HG02938 (cell line): Measurements from ENCODE around the gene RAPGEF1.
"Not testable (repeated sequence)": the region's sequence is repeated elsewhere in the genome, so short reads cannot be mapped to it uniquely, and the experiment has no call there.

Experiments
- ATAC-seq: cut with Tn5 transposase; IDR thresholded peaks from one replicate; pipeline ENCODE4 v1.9.1; 2021; ENCODE audit warnings: mild to moderate bottlenecking, moderate library complexity; ENCODE audit not compliant: unreplicated experiment

Gene RAPGEF1

DNA sequence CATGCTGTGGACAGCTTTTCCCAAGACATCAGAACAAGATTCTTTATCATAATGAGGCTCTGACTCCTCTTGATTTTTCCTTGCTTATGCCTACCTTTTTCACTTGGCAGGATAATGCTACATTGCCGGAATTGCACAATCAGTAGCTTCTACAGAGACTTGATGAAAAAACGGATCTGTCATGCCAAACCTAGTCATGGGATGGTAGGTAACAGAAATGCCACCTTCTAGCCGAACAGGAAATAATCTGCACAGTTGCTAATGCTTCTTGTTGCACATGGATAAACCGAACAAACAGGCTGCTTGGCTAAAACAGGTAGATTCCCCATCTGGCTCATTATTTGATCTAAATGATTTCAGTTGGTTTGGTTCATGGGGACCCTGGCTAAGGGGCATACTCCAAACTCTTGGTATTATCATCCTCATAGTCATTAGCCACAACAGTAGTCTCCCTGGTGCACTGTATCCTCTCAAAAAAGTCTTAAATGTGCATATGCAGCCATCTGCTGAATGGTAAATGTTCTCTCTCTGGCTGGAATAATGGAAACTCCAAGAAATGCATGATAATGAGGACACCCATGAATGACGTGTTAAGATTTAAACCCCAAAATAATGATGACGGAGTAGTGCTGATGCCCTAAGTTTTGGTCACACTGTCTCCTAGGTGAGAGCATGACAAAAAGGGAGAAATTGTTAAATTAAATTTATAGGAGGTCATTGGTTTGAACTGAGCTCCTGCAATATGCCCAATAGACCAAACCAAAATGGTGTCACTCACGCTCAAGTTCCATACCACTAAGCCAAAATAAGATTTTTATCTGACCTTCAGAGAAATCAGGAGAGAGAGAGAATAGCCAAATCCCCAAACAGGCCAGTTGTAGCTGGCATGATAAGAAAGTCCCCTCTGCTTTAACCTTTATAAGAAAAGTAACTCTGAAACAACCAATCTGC is 47.0 kb downstream of the RAPGEF1 start:
- no peak for ATAC-seq

- no peak for ATAC-seq
These were observed 47.8 kb downstream of the RAPGEF1 start for GRCh38 chr9:131691969-131692611.

- no peak for ATAC-seq
These were observed 48.8 kb downstream of the RAPGEF1 start for GRCh38 chr9:131690941-131691573.

- ATAC-seq: no peak
These were observed 49.4 kb downstream of the RAPGEF1 start for GRCh38 chr9:131690462-131690861.

- no peak for ATAC-seq
These were observed 51.5 kb downstream of the RAPGEF1 start for GRCh38 chr9:131688377-131688776.

- ATAC-seq: no peak
These were observed 53.8 kb downstream of the RAPGEF1 start for GRCh38 chr9:131685753-131686706.

GRCh38 chr9:131683094-131683493 is 56.8 kb downstream of the RAPGEF1 start:
- ATAC-seq: not testable (repeated sequence)

GRCh38 chr9:131682261-131682660 is 57.6 kb downstream of the RAPGEF1 start:
- ATAC-seq: no peak

DNA sequence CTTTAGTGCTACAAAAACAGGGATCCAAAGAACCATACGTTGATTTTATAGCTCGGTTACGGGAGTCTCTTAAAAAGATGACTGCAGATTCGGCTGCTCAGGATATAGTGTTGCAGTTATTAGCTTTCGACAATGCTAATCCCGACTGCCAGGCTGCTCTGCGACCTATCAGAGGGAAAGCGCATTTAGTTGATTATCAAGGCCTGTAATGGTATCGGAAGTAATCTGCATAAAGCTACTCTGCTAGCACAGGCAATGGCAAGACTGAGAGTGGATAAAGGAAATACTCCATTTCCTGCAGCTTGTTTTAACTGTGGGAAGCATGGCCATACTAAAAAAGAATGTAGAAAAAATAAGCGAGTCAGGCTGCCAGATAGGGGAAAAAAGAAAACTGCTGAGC is 58.0 kb downstream of the RAPGEF1 start:
- ATAC-seq: not testable (repeated sequence)

DNA sequence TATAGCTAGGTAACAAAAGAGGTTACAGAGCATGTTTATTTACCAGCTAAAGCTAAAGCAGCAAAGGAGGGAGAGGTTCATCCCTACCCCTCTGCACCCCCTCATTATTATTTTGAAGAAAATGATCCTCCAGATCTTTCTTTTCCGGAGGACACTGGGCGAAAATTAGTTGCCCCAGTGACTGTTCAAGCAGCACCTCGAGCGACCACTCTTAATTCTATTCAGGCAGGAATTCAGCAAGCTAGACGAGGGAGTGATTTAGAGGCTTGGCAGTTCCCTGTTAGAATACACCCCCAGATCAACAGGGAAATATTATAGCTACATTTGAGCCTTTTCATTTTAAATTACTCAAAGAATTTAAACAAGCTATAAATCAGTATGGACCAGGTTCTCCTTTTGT is 58.8 kb downstream of the RAPGEF1 start:
- not testable (repeated sequence) for ATAC-seq

GRCh38 chr9:131679261-131680020 is 60.4 kb downstream of the RAPGEF1 start:
- ATAC-seq: no peak

DNA sequence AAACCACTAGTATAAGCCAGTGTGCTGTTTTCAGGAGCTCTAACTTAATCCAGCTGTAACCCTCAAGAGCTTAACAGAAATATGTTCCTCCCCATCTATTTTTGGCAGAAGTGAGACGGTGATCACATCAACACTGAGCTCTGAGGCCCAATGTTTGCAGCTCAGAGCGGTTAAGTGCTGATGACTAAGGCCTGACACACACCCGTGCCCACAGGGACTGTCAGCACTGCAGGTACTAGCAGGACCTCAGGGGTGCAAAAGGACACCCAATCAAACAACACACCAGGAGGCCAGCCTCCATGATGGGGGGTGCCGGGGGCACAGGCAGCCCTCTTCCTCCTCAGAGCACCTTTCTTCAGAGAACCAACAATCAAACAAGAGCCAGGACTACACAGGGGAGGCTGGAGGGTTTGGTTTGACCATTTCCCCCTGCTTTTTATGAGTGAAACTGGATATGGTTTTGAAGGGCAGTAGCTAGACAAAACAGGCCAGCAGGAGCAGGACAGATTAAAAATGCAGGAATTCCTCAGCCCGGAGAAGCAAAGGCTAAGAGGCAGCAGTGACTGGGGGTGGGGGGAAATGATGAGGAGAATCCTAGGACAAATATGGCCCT is 61.3 kb downstream of the RAPGEF1 start:
- peak; percentile 75 for ATAC-seq

- no peak for ATAC-seq
These were observed 62.3 kb downstream of the RAPGEF1 start for GRCh38 chr9:131677444-131678180.

DNA sequence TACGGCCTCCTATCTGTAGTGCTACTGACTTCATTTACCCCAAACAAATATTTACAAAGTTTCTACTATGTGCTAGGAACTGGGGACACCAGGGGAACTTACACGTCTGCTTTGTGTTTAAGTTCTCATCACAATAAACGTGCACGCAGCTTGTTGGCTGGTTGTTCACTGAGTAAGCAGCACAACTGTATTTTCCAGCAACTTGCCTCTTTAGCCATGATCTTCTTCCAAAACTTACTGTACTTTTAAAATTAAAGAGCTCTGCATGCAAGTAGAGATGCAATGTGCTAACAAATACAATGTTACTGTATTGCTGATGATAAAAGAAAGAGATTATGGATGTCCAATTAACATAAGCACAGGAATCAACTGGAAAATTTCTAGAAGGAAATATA is 62.8 kb downstream of the RAPGEF1 start:
- no peak for ATAC-seq

GRCh38 chr9:131676431-131676972 is 63.4 kb downstream of the RAPGEF1 start:
- no peak for ATAC-seq

DNA sequence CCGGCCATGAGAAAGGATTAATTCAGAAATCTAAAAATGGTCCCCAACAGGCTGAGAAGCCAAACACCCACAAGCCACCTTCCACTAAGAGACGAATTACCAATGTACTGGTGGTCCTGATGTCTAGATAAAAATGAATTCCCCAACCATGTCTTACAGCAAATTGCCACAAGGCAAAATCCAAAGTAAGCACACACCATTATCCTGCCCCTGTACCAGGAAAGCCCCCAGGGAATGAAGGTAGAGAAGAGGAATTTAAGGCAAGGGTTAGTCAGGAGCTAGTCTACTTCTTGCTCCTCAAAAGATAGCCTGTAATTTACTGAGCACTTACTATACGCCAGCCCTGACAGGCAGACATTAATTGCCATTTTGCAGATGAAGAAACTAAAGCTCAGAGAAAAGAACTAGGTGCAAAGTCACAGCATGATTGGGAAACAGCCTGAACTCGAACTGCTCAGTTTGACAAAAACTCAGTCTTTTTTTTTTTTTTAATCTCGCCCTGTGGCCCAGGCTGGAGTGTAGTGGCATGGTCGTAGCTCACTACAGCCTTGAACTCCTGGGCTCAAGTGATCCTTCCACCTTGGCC is 64.3 kb downstream of the RAPGEF1 start:
- ATAC-seq: no peak

DNA sequence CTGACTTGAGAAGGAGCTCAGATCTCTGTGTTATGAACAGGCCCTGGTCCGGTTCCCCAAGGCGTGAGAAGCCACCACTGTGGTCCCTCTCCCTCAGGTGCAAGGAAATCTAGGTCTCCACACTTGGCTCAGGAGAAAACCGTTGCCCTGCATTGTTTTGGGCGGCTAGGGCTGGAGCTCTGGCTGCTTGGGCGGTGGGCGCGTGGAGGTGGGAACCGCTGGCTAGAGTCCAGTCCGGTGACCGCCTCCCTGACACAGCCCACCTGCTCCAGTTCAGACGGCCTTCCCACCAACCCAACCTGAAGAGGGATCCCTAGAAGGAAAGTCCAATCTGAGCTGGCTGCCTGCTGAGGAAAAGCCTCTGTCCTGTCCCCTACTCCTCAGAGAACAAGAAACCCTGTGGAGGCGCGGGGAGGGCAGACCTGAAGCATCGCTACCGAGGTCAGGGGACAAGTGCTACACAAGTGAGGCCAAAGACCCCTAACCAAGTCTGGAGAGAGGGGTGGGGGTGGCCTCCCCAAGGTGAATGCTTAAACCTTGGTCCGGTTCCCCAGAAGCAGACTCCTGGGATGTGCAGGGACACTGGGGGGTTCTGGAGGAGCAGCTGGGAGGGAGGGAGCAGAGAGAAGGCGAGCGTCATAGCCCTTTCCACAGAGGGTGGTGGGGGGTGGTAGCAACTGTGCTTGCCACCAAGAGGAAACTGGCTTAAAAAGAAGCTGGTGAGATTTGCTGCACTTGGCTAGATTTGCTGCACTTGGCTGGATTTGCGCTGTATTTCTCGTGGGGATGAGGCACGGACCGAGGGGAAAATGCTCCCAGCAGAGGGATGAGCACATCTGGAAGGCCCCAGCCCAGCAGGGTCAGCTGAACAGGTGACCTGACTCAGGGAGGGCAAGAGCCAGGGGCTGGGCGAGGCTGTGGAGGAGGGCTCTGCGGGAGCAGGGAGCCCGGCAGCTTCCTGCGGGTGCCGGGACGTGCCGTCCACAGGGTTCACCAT is 65.2 kb downstream of the RAPGEF1 start:
- ATAC-seq: no peak
